Left renal cortex interstitium (tissue), 4 donors: Measurements from ENCODE around the gene FRYL. TPM values are rescaled to one million over a fixed set of nuclear protein-coding genes. Genes with fewer than 3 reads are reported as not detected.
"Not testable (repeated sequence)": the region's sequence is repeated elsewhere in the genome, so short reads cannot be mapped to it uniquely, and the experiment has no call there.

Experiments
- DNase-seq, 4 donors: peaks; one replicate each; pipeline ENCODE4 v3.0.0-alpha.2; 2013; ENCODE audit warnings: low read depth in 4 of 4, low spot score in 2 of 4, missing footprints in 1 of 4
- polyA plus RNA-seq, 4 donors: library from polyadenylated mRNA; unstranded; fragments of 120-200 nt; gene quantifications; one replicate each; pipeline ENCODE4 v1.2.1, GENCODE V29; 2013; ENCODE audit not compliant: insufficient read length in 4 of 4

FRYL gene
- polyA plus RNA-seq, 4 donors = 38.4 to 52.3 (median 43.8) TPM

DNA sequence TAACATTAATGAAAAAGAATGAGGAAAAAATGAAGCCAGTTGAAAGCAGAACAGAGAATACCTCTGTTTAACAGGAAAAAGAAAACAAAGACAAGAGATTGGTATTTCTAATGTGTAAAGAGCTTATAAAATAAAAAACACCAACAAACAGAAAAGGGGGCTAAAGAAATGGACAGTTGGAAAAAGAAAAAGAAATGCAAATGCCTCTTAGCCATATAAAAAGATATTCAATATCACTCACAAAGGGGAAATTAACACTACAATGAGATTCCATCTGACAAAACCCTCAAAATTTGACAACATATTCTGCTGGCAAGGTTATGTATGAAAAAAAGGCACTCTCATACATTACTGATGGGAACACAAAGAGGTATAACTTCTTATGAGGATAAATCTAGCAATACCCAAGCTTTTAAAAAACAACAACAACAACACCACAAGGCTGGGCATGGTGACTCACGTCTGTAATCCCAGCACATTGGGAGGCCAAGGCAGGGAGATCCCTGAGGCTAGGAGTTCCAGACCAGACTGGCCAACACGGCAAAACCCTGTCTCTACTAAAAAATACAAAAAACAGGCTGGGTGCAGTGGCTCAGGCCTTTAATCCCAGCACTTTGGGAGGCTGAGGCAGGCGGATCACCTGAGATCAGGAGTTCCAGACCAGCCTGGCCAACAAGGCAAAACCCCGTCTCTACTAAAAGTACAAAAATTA, 75.8 kb downstream of the FRYL start:
- no peak for DNase-seq

DNA sequence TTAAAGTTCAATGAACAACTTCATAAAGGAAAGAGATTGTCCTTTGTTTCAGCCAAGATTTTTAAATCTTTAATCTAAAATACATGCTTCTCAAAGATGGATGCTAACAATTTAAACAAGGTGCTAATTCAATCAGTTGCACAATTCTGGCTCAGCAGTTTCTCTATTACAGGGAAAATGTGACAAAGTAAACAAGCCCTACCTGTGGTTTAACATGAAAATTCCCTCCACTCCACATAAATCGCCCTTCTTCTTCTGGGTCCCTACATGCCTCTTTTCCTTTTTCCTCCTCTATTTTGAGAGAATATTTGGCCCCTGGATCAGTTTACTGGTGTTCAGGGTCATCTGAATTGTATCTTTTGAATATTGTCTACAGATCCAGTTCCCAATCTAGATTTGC, 80.6 kb downstream of the FRYL start:
- DNase-seq = no peak

DNA sequence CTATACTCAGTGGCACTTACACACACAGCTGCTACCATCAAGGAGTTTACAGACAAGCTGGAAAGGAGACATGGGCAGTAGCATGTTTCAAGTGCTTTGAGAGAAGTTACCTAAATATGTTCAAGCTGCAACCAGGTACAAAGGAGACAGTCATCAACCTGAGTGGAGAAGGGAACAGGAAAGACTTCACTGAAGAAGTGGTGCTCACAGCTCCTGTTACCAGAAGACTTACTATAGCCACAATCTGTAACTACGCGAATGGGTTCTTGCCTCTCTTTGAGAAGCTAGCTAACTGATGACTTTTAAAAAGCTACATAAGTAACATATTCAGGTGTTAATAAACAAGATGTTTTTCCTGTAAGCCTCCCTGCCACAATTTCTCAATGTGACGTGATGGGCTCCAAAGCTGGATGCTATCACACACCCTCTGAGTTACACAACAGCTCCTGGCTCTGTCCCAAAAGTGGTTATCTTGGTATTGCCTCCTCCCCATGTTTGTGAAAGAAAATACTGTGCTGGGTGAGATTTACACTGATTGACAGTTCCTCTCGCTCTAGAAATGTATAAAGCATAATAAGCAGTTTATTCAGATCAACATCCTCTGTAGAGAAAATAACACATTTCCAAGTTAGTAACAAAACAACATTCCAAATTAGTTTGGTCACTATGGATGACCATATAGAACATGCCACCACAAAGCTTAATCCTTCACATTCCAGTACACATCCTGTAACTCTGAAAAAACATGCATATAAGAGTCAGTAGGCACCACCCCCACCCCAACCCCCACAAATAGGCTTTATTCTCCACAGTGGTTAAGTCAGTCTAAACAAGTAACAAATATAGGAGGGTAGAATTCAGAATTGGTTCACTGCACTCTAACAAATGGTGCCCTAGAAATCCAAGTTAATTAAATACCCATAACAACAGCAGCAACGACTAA, 81.8 kb downstream of the FRYL start:
- no peak for DNase-seq

DNA sequence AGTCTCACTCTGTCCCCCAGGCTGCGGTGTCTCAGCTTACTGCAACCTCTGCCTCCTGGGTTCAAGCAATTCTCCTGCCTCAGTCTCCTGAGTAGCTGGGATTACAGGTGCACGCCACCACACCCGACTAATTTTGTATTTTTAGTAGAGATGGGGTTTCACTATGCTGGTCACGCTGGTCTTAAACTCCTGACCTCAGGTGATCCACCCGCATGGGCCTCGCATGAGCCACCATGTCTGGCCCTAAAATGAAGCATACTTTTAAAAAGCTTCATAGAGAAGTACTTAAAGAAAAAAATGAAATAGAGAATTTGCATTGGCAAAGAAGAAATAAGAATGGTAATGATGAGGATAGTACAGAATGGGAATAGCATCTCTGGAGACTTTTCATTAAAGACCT, 82.6 kb downstream of the FRYL start:
- not testable (repeated sequence) for DNase-seq

DNA sequence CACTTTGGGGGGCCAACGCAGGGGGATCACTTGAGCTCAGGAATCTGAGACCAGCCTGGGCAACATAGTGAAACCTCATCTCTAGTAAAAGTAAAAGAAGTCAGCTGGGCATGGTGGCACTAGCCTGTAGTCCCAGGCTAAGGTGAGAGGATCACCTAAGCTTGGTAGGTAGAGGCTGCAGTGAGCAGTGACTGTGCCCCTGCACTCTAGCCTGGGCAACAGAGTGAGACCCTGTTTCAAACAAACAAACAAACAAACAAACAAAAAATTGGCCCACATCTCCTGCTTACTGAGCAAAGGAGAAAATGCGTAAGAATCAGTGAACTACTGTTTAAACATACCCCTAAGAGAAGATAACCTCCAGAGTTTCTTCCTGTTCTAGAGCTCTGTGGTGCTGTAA, 85.3 kb downstream of the FRYL start:
- DNase-seq = no peak

DNA sequence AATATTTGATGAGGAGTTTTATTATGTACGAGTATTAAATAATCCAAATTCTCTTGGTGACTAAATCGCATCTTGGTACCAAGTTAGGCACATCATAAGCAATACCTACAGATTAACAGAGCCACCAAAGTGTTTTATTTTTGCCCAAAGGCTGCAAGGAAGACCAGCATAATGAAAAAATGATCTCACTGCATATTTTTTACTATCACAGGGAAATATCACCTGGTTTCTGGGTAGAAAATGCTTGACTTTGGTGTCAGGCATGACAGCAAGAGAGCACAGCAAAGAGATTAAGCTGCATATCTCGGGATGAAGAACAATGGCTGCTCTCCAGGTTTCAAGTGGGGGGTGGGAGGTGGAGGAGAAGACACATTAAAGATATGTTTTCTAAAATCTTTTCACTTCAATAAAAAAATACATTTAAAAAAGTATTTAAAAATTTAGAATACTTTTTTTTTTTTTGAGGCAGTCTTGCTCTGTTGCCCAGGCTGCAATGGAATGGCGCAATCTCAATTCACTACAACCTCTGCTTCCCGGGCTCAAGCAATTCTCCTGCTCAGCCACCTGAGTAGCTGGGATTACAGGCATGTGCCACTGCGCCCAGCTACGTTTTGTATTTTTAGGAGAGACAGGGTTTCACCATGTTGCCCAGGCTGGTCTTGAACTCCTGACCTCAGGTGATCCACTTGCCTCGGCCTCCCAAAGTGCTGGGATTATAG, 86.1 kb downstream of the FRYL start:
- no peak for DNase-seq

DNA sequence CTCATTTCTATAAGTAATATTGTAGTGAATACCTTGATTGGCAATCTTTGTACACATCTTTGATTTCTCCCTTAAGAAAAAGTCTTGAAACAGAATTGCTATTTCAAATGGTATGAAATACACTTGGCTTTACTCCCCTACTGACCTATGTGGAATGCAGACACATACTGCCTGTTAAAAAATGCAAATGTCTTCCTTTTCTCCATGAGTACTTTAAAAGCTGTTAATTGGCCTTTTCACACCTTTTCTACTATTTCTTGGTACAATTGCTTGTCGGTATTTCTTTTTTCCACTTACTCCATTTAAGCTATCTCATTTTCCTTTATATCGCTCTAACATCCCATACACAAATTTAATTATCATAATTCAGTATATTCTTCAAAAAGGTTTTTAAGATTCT, 87.2 kb downstream of the FRYL start:
- no peak for DNase-seq

DNA sequence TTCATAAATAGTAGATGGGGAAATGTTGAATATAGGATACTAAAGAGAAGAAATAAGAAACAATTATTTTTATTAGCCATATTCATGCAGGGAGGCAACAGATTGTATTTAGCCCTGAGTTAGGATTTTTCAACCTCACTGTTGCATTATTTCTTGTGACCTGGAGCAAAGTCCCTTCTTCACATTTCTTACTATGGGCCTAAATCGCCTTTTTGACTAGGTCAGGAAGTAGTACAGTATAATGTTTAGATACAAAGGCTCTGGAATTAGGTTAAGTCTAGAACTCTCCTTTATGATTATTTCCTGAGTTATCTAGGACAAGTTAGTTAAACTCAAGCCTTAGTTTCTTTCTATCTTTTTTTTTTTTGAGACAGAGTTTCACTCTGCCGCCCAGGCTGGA, 88.0 kb downstream of the FRYL start:
- no peak for DNase-seq

DNA sequence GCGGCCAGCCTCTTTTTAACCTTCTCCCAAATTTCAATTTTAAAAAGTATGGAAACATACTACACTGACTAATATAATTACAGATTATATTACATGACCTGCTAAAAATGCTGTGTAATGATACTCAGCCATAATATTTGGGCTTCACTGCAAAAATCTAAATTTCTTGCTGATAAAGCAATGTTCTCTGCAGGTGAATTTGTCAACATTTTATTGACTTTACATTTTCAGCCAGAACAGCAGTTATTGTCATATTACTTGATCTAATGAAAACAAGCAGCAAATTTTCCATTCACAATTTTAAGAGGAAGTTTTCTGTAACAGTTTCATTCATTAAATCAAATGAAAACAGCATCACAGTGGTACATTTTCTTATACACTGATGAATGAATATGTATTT, 91.1 kb downstream of the FRYL start:
- no peak for DNase-seq

DNA sequence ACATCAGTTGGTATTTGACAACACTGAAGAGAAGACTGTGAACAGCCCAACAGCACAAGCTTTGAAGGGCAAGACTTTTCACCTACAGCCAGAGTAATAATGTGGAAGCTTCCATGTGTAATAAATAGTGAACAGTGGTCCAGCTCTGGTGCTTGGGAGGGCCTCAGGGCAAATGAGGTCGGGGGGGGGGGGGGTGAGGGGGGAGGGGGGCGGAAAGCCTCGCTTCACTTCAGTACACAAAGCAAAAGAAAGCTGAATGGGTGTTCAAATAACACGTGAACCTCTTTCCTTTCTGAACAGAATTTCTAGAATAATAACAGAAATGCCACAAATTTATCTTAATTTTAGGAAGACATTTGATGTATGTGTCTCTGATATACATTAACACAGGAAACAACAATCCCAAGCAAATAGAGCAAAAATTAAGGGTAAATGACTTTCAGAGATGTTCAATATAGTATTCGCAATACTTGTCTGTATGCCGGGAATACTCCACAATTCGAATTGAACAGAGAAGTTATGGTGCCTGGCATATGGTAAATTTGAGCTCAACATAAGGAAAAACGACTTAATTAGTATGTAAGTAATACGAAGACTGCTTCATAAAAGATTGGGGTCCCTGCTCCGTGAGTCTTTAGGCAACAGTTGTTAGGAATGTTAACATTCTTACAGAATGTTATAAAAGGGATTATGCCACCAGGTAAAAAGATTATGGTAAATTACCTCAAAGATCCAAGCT, 92.6 kb downstream of the FRYL start:
- no peak for DNase-seq

DNA sequence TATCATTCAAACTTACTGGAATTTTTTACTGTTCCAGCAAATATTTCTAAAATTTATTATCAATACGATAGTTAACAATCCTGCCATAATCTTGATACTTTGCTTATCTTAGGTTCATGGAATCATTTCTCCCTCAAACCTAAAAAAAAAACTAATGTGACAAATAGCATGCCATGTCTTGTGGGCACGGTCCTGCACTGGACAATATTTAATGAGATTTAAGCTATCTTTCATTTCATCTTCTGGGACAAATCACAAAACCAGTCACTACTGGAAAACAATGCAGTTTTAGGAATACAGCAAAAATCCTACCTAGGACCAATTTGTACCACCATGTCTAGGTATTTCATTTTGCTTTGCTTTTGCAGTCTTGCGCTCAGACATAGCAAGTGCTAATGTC, 93.7 kb downstream of the FRYL start:
- no peak for DNase-seq

DNA sequence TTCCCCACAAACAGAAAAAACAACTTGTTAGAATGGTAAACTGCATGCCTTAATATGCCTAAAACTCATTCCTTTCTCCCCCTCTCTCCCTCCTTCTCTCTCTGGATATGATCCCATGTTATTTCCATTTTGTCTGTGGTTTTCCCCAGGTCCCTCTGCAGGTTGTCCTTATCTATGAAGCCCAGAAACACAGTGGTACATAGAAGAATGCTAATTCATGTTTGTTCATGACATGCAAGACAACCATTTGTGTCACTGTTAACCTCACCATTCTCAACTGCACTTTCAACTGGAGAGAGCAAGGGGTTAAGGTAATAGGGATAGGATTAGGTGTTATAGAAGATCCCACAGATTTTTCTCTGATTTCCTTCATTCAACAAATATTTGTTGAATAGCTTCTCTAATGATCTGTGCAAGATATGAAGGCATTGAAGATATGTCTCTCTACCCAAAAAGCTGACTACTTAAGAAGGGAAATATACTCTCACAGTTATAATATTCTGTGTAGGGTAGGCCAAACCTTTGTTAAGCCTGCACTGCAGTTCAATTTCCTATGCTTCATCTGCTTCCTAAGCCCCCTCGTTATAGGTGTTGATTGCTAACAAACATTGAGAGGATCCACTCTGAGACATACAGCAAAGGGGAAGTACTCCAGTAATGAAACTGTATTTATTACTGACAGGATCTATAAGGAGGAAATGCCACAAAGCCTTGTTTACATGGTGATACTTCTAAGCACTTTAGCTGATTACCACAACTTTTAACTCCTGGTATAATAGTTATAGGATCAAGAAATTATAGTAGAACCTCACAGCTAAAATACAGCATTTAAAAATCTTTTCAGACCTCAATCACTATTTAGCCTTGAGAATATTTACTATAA, 96.1 kb downstream of the FRYL start:
- DNase-seq = no peak

DNA sequence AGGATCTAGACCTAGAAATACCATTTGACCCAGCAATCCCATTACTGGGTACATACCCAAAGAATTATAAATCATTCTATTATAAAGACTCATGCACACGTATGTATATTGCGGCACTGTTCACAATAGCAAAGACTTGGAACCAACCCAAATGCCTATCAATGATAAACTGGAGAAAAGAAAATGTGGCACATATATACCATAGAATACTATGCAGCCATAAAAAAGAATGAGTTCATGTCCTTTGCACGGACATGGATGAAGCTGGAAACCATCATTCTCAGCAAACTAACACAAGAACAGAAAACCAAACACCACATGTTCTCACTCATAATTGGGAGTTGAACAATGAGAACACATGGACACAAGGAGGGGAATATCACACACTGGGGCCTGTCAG, 97.2 kb downstream of the FRYL start:
- DNase-seq = not testable (repeated sequence)

DNA sequence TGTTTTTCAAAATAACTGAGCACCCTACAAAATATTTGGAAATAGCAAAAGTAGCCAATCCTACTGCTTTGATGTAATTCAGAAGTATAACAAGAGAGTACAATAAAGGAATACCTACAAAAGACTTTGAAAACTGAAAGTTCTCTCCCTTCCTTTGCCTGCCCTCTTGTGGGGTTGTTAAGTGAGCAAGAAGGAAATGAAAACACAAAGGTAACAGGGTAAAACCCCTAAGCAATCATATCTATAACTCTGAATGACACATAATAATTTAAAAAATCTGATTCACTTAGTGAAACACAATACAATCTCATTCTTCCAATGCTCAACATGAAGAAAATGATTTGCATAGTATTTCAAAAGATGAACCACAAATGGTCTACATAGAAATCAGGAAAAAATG, 98.2 kb downstream of the FRYL start:
- DNase-seq = no peak

DNA sequence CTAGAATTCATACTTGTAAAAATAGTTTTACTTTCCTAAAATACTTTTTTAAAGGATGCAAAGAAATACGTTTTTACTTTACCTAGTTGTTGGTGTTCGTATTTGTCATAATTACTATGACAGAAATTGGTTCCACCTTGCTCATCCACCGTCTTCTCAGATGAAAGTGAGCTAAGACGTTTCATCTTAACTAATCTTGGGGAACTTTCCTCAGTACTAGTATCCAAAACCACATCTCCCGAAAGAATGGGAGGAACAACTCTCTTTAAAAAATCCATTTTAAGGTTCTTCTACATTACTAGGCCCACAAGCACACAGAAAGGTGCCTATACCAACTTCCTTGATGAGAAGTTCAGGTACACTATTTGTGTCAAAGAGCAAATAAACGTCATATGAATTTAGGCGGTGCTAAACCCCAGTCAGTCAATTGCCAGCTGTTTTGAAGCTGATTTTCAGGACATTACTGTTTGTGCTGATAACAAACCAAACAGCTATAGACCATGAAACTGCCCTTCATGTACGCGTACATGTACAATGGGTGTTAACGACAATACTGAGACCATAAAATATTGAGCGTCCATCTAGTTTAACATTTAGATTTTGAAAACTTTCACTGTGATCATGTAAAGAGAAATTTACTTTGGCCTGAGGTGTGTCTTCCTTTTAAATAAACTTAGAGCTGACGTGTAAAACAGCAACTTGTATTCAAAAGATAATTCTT, 99.1 kb downstream of the FRYL start:
- DNase-seq = no peak

DNA sequence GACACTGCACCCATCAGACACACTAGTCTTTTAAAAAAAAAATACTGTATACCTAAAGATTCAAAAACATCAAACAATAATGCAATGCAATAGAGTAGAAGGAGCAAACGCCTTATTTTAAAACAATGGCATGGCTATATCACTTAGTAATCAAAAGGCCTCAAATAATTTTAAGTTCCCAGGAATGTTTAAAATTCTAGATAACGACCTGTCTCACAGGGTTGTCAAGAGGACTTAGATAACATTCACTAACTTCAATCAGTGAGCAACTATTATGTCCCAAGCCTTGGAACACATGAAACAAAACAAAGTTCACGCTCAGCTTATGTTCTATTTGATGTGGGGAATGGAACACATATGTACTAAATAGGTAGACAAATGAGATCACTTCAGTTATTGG, 106.5 kb downstream of the FRYL start:
- DNase-seq = no peak

DNA sequence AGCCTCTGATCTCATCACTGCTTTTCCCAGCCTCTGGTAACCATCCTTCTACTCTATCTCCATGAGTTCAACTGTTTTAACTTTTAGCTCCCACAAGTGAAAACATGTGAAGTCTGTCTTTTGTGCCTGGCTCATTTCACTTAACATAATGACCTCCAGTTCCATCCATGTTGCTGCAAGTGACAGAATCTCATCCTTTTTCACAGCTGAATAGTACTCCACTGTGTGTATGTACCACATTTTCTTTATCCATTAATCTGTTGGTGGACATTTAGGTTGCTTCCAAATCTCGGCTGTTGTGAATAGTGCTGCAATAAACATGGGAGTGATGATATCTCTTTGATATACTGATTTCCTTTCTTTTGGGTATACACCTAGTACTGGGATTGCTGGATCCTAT, 109.5 kb downstream of the FRYL start:
- DNase-seq = no peak

DNA sequence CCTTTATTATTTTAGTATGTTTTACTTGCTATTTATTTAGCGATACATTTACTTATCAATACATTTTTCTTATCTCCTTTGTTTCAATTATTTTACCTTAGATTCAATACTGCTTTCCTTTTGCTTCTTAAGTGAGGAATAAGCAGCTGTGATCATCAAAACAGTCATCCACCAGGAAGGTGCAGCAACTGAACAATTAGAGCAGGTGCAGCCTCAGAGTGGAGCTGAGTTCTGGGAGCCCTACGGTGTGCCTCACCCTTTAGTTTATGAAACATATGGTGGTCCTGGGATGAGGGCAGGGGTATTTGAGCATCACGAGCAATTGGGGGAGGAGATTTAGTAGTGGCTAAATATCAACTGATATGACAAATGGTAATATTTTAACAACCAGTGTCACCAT, 111.0 kb downstream of the FRYL start:
- no peak for DNase-seq
